Ishikawa (cell line): ENCODE measurements around the gene ALG14.

ENCODE experiments used
- CEBPB ChIP-seq: IDR thresholded peaks from 2 replicates; pipeline ENCODE4 v1.6.1; 2012
- CREB1 ChIP-seq: IDR thresholded peaks from 2 replicates; pipeline ENCODE4 v1.6.1; 2012; ENCODE audit warnings: low read depth
- EP300 ChIP-seq: IDR thresholded peaks from 2 replicates; pipeline ENCODE4 v1.6.1; 2012; ENCODE audit warnings: borderline replicate concordance
- MAX ChIP-seq: IDR thresholded peaks from 2 replicates; pipeline ENCODE4 v1.6.1; 2012
- NFIC ChIP-seq: IDR thresholded peaks from 2 replicates; pipeline ENCODE4 v1.6.1; 2012
- RAD21 ChIP-seq: IDR thresholded peaks from 2 replicates; pipeline ENCODE4 v1.6.1; 2012; ENCODE audit warnings: low read depth
- REST ChIP-seq: IDR thresholded peaks from 2 replicates; pipeline ENCODE4 v1.6.1; 2012; ENCODE audit warnings: low read depth, mild to moderate bottlenecking
- TAF1 ChIP-seq: IDR thresholded peaks from 2 replicates; pipeline ENCODE4 v1.6.1; 2012; ENCODE audit warnings: low read depth, mild to moderate bottlenecking
- YY1 ChIP-seq: IDR thresholded peaks from 2 replicates; pipeline ENCODE4 v1.6.1; 2012; ENCODE audit warnings: low read depth

GRCh38 chr1:95080879-95081278, 8.1 kb upstream of the ALG14 start:
- TF ChIP-seq EP300: no peak
- TF ChIP-seq REST: no peak
- TF ChIP-seq TAF1: no peak
- no peak for TF ChIP-seq CREB1
- TF ChIP-seq MAX: no peak
- no peak for TF ChIP-seq NFIC
- no peak for TF ChIP-seq RAD21
- TF ChIP-seq YY1: no peak
- TF ChIP-seq CEBPB: no peak
